DND-41 (cell line): Measurements from ENCODE around the gene CFAP70.
A peak's percentile ranks its signal among the peaks of the same experiment; 100 is the strongest.
"Not testable (repeated sequence)": the region's sequence is repeated elsewhere in the genome, so short reads cannot be mapped to it uniquely, and the experiment has no call there.

ENCODE experiments used
- ATAC-seq: fragments of 200-7000 bp; cut with Tn5 transposase; 3 replicates; pipeline ENCODE4 v1.9.1; 2021; ENCODE audit warnings: low read depth; ENCODE audit not compliant: insufficient read depth
- DNase-seq: peaks from one replicate; pipeline ENCODE4 v3.0.0-alpha.2; 2020
- H2AFZ ChIP-seq: 2 replicates; pipeline ENCODE4 v1.6.0; 2012; ENCODE audit warnings: low read depth, low read length
- H3K27ac ChIP-seq: 2 replicates; pipeline ENCODE4 v1.5.1; 2012; ENCODE audit warnings: low read length, inconsistent platforms
- H3K27me3 ChIP-seq: fragments of 200-600 bp; sonication (generic); 2 replicates; pipeline ENCODE4 v1.6.0; 2012; ENCODE audit warnings: low read length, mild to moderate bottlenecking, inconsistent platforms; ENCODE audit not compliant: insufficient read depth, poor library complexity
- H3K36me3 ChIP-seq: 2 replicates; pipeline ENCODE4 v1.5.1; 2012; ENCODE audit warnings: low read length, inconsistent platforms; ENCODE audit not compliant: insufficient read depth
- H3K4me1 ChIP-seq: 2 replicates; pipeline ENCODE4 v1.5.1; 2012; ENCODE audit warnings: mild to moderate bottlenecking, low read length; ENCODE audit not compliant: insufficient read depth
- H3K4me2 ChIP-seq: 2 replicates; pipeline ENCODE4 v1.6.0; 2012; ENCODE audit warnings: mild to moderate bottlenecking, moderate library complexity, low read length, inconsistent platforms; ENCODE audit not compliant: insufficient read depth
- H3K4me3 ChIP-seq, 2 experiments: fragments of 200-600 bp in 1 of 2; shearing (Covaris generic) in 1 of 2; 2 replicates each; pipeline ENCODE4 v1.5.1; 2012 to 2016; ENCODE audit warnings: inconsistent platforms in 2 of 2, low read length in 2 of 2, mild to moderate bottlenecking in 2 of 2, low read depth in 1 of 2, moderate library complexity in 1 of 2
- H3K79me2 ChIP-seq: 2 replicates; pipeline ENCODE4 v1.6.0; 2012; ENCODE audit warnings: low read length, inconsistent platforms; ENCODE audit not compliant: insufficient read depth
- H3K9ac ChIP-seq: 2 replicates; pipeline ENCODE4 v1.6.0; 2012; ENCODE audit warnings: low read depth, mild to moderate bottlenecking, inconsistent platforms, low read length, moderate library complexity
- H3K9me3 ChIP-seq: 2 replicates; pipeline ENCODE4 v1.5.1; 2012; ENCODE audit warnings: low read length, moderate library complexity, mild to moderate bottlenecking, inconsistent platforms; ENCODE audit not compliant: insufficient read depth, severe bottlenecking
- H4K20me1 ChIP-seq: 2 replicates; pipeline ENCODE4 v1.6.0; 2012; ENCODE audit warnings: low read length; ENCODE audit not compliant: insufficient read depth
- CTCF ChIP-seq: IDR thresholded peaks from 2 replicates; pipeline ENCODE4 v1.5.1; 2012; ENCODE audit warnings: borderline replicate concordance, low read length, moderate library complexity, mild to moderate bottlenecking; ENCODE audit not compliant: poor library complexity, severe bottlenecking; ENCODE audit errors: extremely low read depth
- EZH2 ChIP-seq: IDR thresholded peaks from 3 replicates; pipeline ENCODE4 v1.6.1; 2012; ENCODE audit warnings: borderline replicate concordance, low read depth, mild to moderate bottlenecking, moderate library complexity, low read length, inconsistent platforms; ENCODE audit not compliant: severe bottlenecking

The CFAP70 gene

GRCh38 chr10:73261362-73261995 lies 97.2 kb downstream of the CFAP70 start:
- DNase-seq (no peak), ATAC-seq (no peak)
- no peaks in the 10 kb centered on the region for H3K4me1 ChIP-seq
- H3K9me3 ChIP-seq = peaks cover 8% of the 10 kb centered on the region
- H3K36me3 ChIP-seq = no peaks in the 10 kb centered on the region
- no peaks in the 10 kb centered on the region for H3K79me2 ChIP-seq
- H3K27me3 ChIP-seq = no peaks in the 10 kb centered on the region
- H2AFZ ChIP-seq = no peak overlapping the region
- no peak for TF ChIP-seq EZH2
- no peak for TF ChIP-seq CTCF
- no peak overlapping the region for H3K27ac ChIP-seq
- H4K20me1 ChIP-seq = no peaks in the 10 kb centered on the region
- H3K4me2 ChIP-seq = no peak overlapping the region
- H3K4me3 ChIP-seq = no peak overlapping the region
- H3K9ac ChIP-seq = no peak overlapping the region

- H3K9ac ChIP-seq, H3K27me3 ChIP-seq, ATAC-seq, H4K20me1 ChIP-seq, H3K4me2 ChIP-seq, H3K27ac ChIP-seq, H2AFZ ChIP-seq, H3K4me1 ChIP-seq, H3K9me3 ChIP-seq, H3K4me3 ChIP-seq, H3K36me3 ChIP-seq, H3K79me2 ChIP-seq: not testable (repeated sequence)
- DNase-seq = peak; percentile 26
Observed at GRCh38 chr10:73258612-73259011, 100.1 kb downstream of the CFAP70 start.

- H3K4me1 ChIP-seq = peaks cover 44% of the 10 kb centered on the region
- ATAC-seq = no peak
- peak overlapping the region; percentile 85 for H3K27ac ChIP-seq
- no peaks in the 10 kb centered on the region for H3K27me3 ChIP-seq
- peaks cover 30% of the 10 kb centered on the region for H3K36me3 ChIP-seq
- peak overlapping the region; percentile 87 for H3K9ac ChIP-seq
- H3K79me2 ChIP-seq = peaks cover 53% of the 10 kb centered on the region
- no peak for TF ChIP-seq CTCF
- no peak for TF ChIP-seq EZH2
- DNase-seq = no peak
- H3K4me2 ChIP-seq = peak overlapping the region; percentile 90
- H2AFZ ChIP-seq = peak overlapping the region; percentile 84
- H3K9me3 ChIP-seq = no peaks in the 10 kb centered on the region
- no peaks in the 10 kb centered on the region for H4K20me1 ChIP-seq
- peak overlapping the region; percentile 72 to 86 for H3K4me3 ChIP-seq
Observed at GRCh38 chr10:73253225-73253555, 105.5 kb downstream of the CFAP70 start.

- peaks cover 34% of the 10 kb centered on the region for H3K36me3 ChIP-seq
- peak within 1 kb of the TSS; percentile 72 to 86 for H3K4me3 ChIP-seq
- H3K4me2 ChIP-seq = peak within 1 kb of the TSS; percentile 90
- peak within 1 kb of the TSS; percentile 84 for H2AFZ ChIP-seq
- peaks cover 50% of the 10 kb centered on the region for H3K4me1 ChIP-seq
- no peaks in the 10 kb centered on the region for H3K9me3 ChIP-seq
- H3K79me2 ChIP-seq = peaks cover 59% of the 10 kb centered on the region
- TF ChIP-seq EZH2 (no peak), CTCF (no peak)
- peak within 1 kb of the TSS; percentile 87 for H3K9ac ChIP-seq
- ATAC-seq = peak; percentile 87
- no peaks in the 10 kb centered on the region for H4K20me1 ChIP-seq
- DNase-seq = peak; percentile 96
- H3K27me3 ChIP-seq = no peaks in the 10 kb centered on the region
- H3K27ac ChIP-seq = peak within 1 kb of the TSS; percentile 85
Observed at GRCh38 chr10:73252445-73253224, 106.0 kb downstream of the CFAP70 start, which contains the start of gene MRPS16. Gene MRPS16 (minus strand): TSS chr10:73252644. CDS start chr10:73252482, 162 bp downstream.
